GM12891 (cell line): Measurements from ENCODE around the gene DLGAP1.

ENCODE experiments used
- POLR2A ChIP-seq: IDR thresholded peaks from 2 replicates; pipeline ENCODE4 v1.6.1; 2011; ENCODE audit warnings: low read depth, low read length, control low read depth
- SPI1 ChIP-seq: IDR thresholded peaks from 2 replicates; pipeline ENCODE4 v1.6.1; 2011; ENCODE audit warnings: low read depth, low read length, control low read depth
- TAF1 ChIP-seq: IDR thresholded peaks from 2 replicates; pipeline ENCODE4 v1.6.1; 2011; ENCODE audit warnings: low read depth, low read length, control low read depth

- TF ChIP-seq TAF1 (no peak), POLR2A (no peak), SPI1 (no peak)
These were observed 855.9 kb downstream of the DLGAP1 start for GRCh38 chr18:3599195-3599594.
